Measurements from ENCODE around the gene EGR2.

EGR2 gene

DNA sequence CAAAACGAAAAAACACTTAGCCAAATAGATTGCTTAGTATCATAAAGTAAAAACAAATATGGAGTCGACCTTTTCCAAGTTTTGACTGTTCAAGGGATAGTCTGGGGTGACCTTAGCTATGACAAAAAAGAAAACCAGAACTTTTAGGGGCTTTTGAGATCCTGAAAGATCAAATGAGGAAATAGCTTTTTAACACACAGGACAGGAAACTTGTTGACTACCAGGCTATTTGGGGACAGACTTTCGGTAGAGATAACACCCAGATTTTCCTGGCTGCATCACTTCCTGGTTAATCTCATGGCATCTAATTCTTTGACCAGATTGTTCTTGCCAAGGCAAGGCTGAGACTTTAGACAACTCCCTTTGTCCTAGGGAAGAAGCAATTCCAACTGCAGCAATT, 34.5 kb upstream of the EGR2 start:
- Histone ChIP-seq H3K36me3 (ENCODE audit: low read length) (no peaks in the 10 kb centered on the region), H3K27ac (ENCODE audit: low read depth, low read length) (no peak overlapping the region), H2AFZ (ENCODE audit: low read depth, low read length, severe bottlenecking) (no peak overlapping the region), H4K20me1 (ENCODE audit: low read depth, low read length) (no peaks in the 10 kb centered on the region), H3K79me2 (ENCODE audit: insufficient read depth, low read length) (no peaks in the 10 kb centered on the region), H3K9me2 (replicated peaks; ENCODE audit: insufficient read depth, low read length) (no peaks in the 10 kb centered on the region), H3K27me3 (ENCODE audit: low read length) (no peaks in the 10 kb centered on the region), H3K9ac (ENCODE audit: low read length) (no peak overlapping the region), H3F3A (ENCODE audit: insufficient read depth) (no peaks in the 10 kb centered on the region), H3K4me2 (ENCODE audit: low read depth, low read length, poor library complexity, severe bottlenecking) (no peak overlapping the region), H3K4me3 (ENCODE audit: insufficient read depth, low read length, poor library complexity, severe bottlenecking) (no peak overlapping the region), H3K9me3 (ENCODE audit: insufficient read depth, low read length) (no peaks in the 10 kb centered on the region)
- TF ChIP-seq EZH2phosphoT487 (conservative IDR thresholded peaks at IDR 0.05; ENCODE audit: low read length) (no peak), CTCF (IDR thresholded peaks at IDR 0.05; ENCODE audit: insufficient read depth, low read length, poor library complexity, severe bottlenecking) (no peak)

DNA sequence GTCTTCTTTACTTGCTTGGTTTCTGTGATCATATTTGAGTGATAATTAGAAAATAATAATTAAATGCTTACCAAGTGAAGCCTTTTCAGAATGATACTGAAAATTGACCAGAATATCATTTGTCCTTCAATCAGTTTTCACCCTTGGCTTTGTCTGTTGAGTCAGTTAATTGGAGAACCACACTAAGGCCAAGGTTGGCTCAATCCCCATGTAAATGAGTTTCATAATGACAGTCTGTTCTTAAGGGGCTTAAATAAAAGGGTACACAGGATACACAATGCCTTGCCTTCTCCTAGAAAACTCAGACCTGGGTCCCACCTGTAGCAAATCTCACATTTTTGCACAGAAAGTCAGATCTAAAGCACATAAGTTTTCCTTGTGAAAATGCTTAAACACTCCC, 31.3 kb upstream of the EGR2 start:
- H3K36me3 ChIP-seq (ENCODE audit: low read length): no peaks in the 10 kb centered on the region
- H4K20me1 ChIP-seq (ENCODE audit: low read depth, low read length): no peaks in the 10 kb centered on the region
- no peaks in the 10 kb centered on the region for H3K9me3 ChIP-seq (ENCODE audit: insufficient read depth, low read length)
- no peak overlapping the region for H3K4me3 ChIP-seq (ENCODE audit: insufficient read depth, low read length, poor library complexity, severe bottlenecking)
- H3K27me3 ChIP-seq (ENCODE audit: low read length): no peaks in the 10 kb centered on the region
- no peak overlapping the region for H3K27ac ChIP-seq (ENCODE audit: low read depth, low read length)
- no peak overlapping the region for H2AFZ ChIP-seq (ENCODE audit: low read depth, low read length, severe bottlenecking)
- no peaks in the 10 kb centered on the region for H3K9me2 ChIP-seq (replicated peaks; ENCODE audit: insufficient read depth, low read length)
- H3F3A ChIP-seq (ENCODE audit: insufficient read depth): no peaks in the 10 kb centered on the region
- no peak overlapping the region for H3K4me2 ChIP-seq (ENCODE audit: low read depth, low read length, poor library complexity, severe bottlenecking)
- TF ChIP-seq EZH2phosphoT487 (conservative IDR thresholded peaks at IDR 0.05; ENCODE audit: low read length) (no peak), CTCF (IDR thresholded peaks at IDR 0.05; ENCODE audit: insufficient read depth, low read length, poor library complexity, severe bottlenecking) (no peak)
- no peak overlapping the region for H3K9ac ChIP-seq (ENCODE audit: low read length)
- H3K79me2 ChIP-seq (ENCODE audit: insufficient read depth, low read length): no peaks in the 10 kb centered on the region

DNA sequence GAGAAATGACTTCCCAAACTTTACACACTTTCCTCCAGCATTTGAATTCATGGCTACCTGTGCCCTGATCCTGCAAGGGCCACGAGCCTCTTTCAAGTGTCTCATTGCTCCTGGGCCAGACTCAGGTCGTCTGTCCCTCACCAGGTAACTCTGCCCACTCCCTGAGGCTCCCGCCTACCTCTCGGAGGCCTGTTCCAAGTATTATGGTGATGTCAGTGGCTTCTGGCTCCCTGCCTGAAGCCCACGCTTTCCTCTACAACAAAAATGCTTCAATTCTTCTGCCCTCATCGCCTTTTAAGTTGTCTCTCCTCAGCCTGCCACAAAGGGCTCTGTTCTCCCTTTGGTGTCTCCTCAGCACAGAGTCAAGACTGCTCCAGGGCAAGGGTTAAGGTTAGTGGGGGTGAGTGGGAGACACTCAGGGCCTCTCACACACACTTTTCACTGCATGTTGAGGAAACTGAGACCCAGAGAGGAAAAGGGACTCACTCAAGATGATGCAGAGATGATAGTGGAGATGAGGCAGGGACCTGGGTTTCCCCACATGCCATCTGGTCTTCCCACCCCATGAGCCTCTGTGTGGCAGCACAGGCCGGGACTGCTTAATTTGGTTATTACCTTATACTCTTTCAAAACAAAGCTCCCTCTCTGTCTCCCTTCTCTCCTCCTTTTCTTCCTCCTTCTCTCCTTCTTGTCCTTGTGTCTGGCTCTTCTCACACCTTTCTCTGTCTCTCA, 28.3 kb upstream of the EGR2 start:
- TF ChIP-seq EZH2phosphoT487 (conservative IDR thresholded peaks at IDR 0.05; ENCODE audit: low read length): no peak
- H4K20me1 ChIP-seq (ENCODE audit: low read depth, low read length): no peaks in the 10 kb centered on the region
- H2AFZ ChIP-seq (ENCODE audit: low read depth, low read length, severe bottlenecking): no peak overlapping the region
- H3K9me3 ChIP-seq (ENCODE audit: insufficient read depth, low read length): no peaks in the 10 kb centered on the region
- no peaks in the 10 kb centered on the region for H3K36me3 ChIP-seq (ENCODE audit: low read length)
- no peak overlapping the region for H3K4me3 ChIP-seq (ENCODE audit: insufficient read depth, low read length, poor library complexity, severe bottlenecking)
- no peaks in the 10 kb centered on the region for H3F3A ChIP-seq (ENCODE audit: insufficient read depth)
- no peaks in the 10 kb centered on the region for H3K27me3 ChIP-seq (ENCODE audit: low read length)
- H3K9ac ChIP-seq (ENCODE audit: low read length): no peak overlapping the region
- no peaks in the 10 kb centered on the region for H3K9me2 ChIP-seq (replicated peaks; ENCODE audit: insufficient read depth, low read length)
- H3K27ac ChIP-seq (ENCODE audit: low read depth, low read length): no peak overlapping the region
- H3K4me2 ChIP-seq (ENCODE audit: low read depth, low read length, poor library complexity, severe bottlenecking): no peak overlapping the region
- H3K79me2 ChIP-seq (ENCODE audit: insufficient read depth, low read length): no peaks in the 10 kb centered on the region

- Histone ChIP-seq H3K9ac (ENCODE audit: low read length) (no peak overlapping the region), H3K36me3 (ENCODE audit: low read length) (no peaks in the 10 kb centered on the region), H3K9me2 (replicated peaks; ENCODE audit: insufficient read depth, low read length) (no peaks in the 10 kb centered on the region), H2AFZ (ENCODE audit: low read depth, low read length, severe bottlenecking) (no peak overlapping the region), H3K27ac (ENCODE audit: low read depth, low read length) (no peak overlapping the region), H3K4me3 (ENCODE audit: insufficient read depth, low read length, poor library complexity, severe bottlenecking) (no peak overlapping the region), H3K79me2 (ENCODE audit: insufficient read depth, low read length) (no peaks in the 10 kb centered on the region), H3F3A (ENCODE audit: insufficient read depth) (no peaks in the 10 kb centered on the region), H3K4me2 (ENCODE audit: low read depth, low read length, poor library complexity, severe bottlenecking) (no peak overlapping the region), H3K27me3 (ENCODE audit: low read length) (no peaks in the 10 kb centered on the region), H3K9me3 (ENCODE audit: insufficient read depth, low read length) (no peaks in the 10 kb centered on the region), H4K20me1 (ENCODE audit: low read depth, low read length) (no peaks in the 10 kb centered on the region)
- TF ChIP-seq EZH2phosphoT487 (conservative IDR thresholded peaks at IDR 0.05; ENCODE audit: low read length): no peak
Measured at GRCh38 chr10:62843600-62843999, 27.4 kb upstream of the EGR2 start.
